Endothelial cell of umbilical vein (primary cell): ENCODE data around the gene SKAP1. TPM values are rescaled to one million over a fixed set of nuclear protein-coding genes. Genes with fewer than 3 reads are reported as not detected.

Experiments used
- Bru-seq: library from RNA; stranded (reverse); fragments of 400-500 nt; gene quantifications from one replicate; lab custom pipeline; 2021; lab: Mats Ljungman, UMichigan
- BruChase-seq, 2 experiments: library from RNA; stranded (reverse); fragments of 400-500 nt; gene quantifications; one replicate each; lab custom pipeline; 2021; lab: Mats Ljungman, UMichigan
- BruUV-seq: library from RNA; stranded (reverse); fragments of 400-500 nt; replicated peaks from 2 replicates; lab custom pipeline; 2021; lab: Mats Ljungman, UMichigan
- CTCF ChIA-PET: fragments of 300-600, 350-600 bp; sonication (Branson Sonifier 250); formaldehyde crosslinking; loops from one replicate; lab custom pipeline; 2021; ENCODE audit warnings: antibody characterized with exemption, inconsistent platforms; lab: Charles Lee
- POLR2A ChIA-PET: fragments of 300-600, 350-600 bp; sonication (Branson Sonifier 250); formaldehyde crosslinking; loops from one replicate; lab custom pipeline; 2021; ENCODE audit warnings: antibody characterized with exemption, inconsistent platforms; lab: Charles Lee
- DNase-seq: peaks from one replicate; pipeline ENCODE4 v3.0.0-alpha.2; 2011; ENCODE audit warnings: low read depth, low spot score
- FAIRE-seq: peaks from 2 replicates; lab custom pipeline; 2011; peaks lifted over from hg19 to GRCh38; lab: Jason Lieb, UNC
- H2AFZ ChIP-seq: 2 replicates; pipeline ENCODE4 v1.6.0; 2012; ENCODE audit warnings: low read depth, low read length, control low read depth, inconsistent platforms
- H3K27ac ChIP-seq: 2 replicates; pipeline ENCODE4 v1.5.1; 2011; ENCODE audit warnings: low read depth, mild to moderate bottlenecking, control low read depth, low read length, moderate library complexity; ENCODE audit not compliant: insufficient read depth
- H3K27me3 ChIP-seq, 2 experiments: 2 replicates each; pipeline versions ENCODE4 v1.6.0 to v1.6.1; 2011; ENCODE audit warnings: low read length in 2 of 2, mixed read lengths in 1 of 2; ENCODE audit not compliant: control insufficient read depth in 2 of 2, insufficient read depth in 2 of 2
- H3K36me3 ChIP-seq, 2 experiments: 2 replicates in 1 of 2; 3 replicates in 1 of 2; pipeline ENCODE4 v1.5.1; 2011; ENCODE audit warnings: low read length in 2 of 2, mild to moderate bottlenecking in 1 of 2, moderate library complexity in 1 of 2; ENCODE audit not compliant: control insufficient read depth in 2 of 2, insufficient read depth in 2 of 2; ENCODE audit errors: extremely low read depth in 1 of 2
- H3K4me1 ChIP-seq: 3 replicates; pipeline ENCODE4 v1.5.1; 2011; ENCODE audit warnings: mild to moderate bottlenecking, low read length; ENCODE audit not compliant: control insufficient read depth, insufficient read depth; ENCODE audit errors: extremely low read depth
- H3K4me2 ChIP-seq: 2 replicates; pipeline ENCODE4 v1.6.1; 2011; ENCODE audit warnings: low read length, control low read depth, mixed read lengths; ENCODE audit not compliant: insufficient read depth
- H3K4me3 ChIP-seq, 3 experiments: fragments of 200-600 bp in 1 of 3; sonication (generic), shearing (Covaris generic) in 1 of 3; replicated peaks in 1 of 3; 2 replicates each; pipeline ENCODE4 v1.5.1; 2011 to 2016; ENCODE audit warnings: control low read depth in 3 of 3, low read length in 3 of 3, mild to moderate bottlenecking in 2 of 3, inconsistent platforms in 1 of 3, low read depth in 1 of 3, moderate library complexity in 1 of 3; ENCODE audit not compliant: insufficient read depth in 1 of 3
- H3K79me2 ChIP-seq: 2 replicates; pipeline ENCODE4 v1.6.0; 2012; ENCODE audit warnings: low read length, inconsistent platforms; ENCODE audit not compliant: control insufficient read depth, insufficient read depth
- H3K9ac ChIP-seq: replicated peaks from 2 replicates; pipeline ENCODE3; 2011; ENCODE audit warnings: low read length, control low read depth; ENCODE audit not compliant: insufficient read depth; ENCODE audit errors: extremely low read depth
- H3K9me1 ChIP-seq: replicated peaks from 3 replicates; pipeline ENCODE4 v1.6.0; 2011; ENCODE audit warnings: mild to moderate bottlenecking, low read length; ENCODE audit not compliant: control insufficient read depth, insufficient read depth; ENCODE audit errors: extremely low read depth
- H3K9me3 ChIP-seq: replicated peaks from 2 replicates; pipeline ENCODE4 v1.5.1; 2012; ENCODE audit warnings: low read length, inconsistent platforms; ENCODE audit not compliant: control insufficient read depth, insufficient read depth
- H4K20me1 ChIP-seq: replicated peaks from 2 replicates; pipeline ENCODE3; 2011; ENCODE audit warnings: mild to moderate bottlenecking, low read length; ENCODE audit not compliant: control insufficient read depth, insufficient read depth; ENCODE audit errors: extremely low read depth
- EZH2 ChIP-seq: IDR thresholded peaks from 2 replicates; pipeline ENCODE4 v1.6.1; 2012; ENCODE audit warnings: borderline replicate concordance, low read depth, mild to moderate bottlenecking, moderate library complexity, low read length, inconsistent platforms; ENCODE audit not compliant: severe bottlenecking
- dilution Hi-C: fragments of 300-500 bp; cut with MboI; formaldehyde crosslinking; loops from one replicate; pipeline ENCODE4 v1.15.0; 2019; ENCODE audit warnings: low sequenced_read_pairs; ENCODE audit not compliant: extremely low pct_ligation_motif_present
- intact Hi-C: fragments of 100-400 bp; cut with micrococcal nuclease; formaldehyde crosslinking; loops from one replicate; pipeline ENCODE4 v1.10.0; 2022
- long read RNA-seq: library from polyadenylated mRNA; stranded (forward); transcript quantifications from one replicate; pipeline ENCODE4 v2.0.0, GENCODE V29; 2021
- polyA minus RNA-seq, 3 experiments: library from RNA; depleted of rRNA, polyadenylated mRNA; stranded (reverse); fragments of >200 nt; gene quantifications; 1 replicate in 1 of 3; 2 replicates in 2 of 3; pipeline ENCODE4 v1.2.3, GENCODE V29; 2011
- polyA plus RNA-seq, 4 experiments: library from polyadenylated mRNA; depleted of rRNA in 3 of 4; stranded (reverse) in 3 of 4; unstranded in 1 of 4; fragments of >200 nt; gene quantifications; 2 replicates each; pipeline versions ENCODE4 v1.2.1 to v1.2.3, GENCODE V29; 2011 to 2012; ENCODE audit warnings: missing spikeins in 1 of 4
- total RNA-seq: library from RNA; stranded (reverse); gene quantifications from 2 replicates; pipeline ENCODE4 v1.2.3, GENCODE V29; 2021
- TF ChIP-seq, protein P1 (sequence below): IDR thresholded peaks from 2 replicates; pipeline ENCODE4 v1.6.1; 2011; ENCODE audit not compliant: insufficient read depth, insufficient read length
- TF ChIP-seq, protein P2 (sequence below), 2 donors: IDR thresholded peaks; 1 replicate in 1 of 2; 2 replicates in 1 of 2; pipeline ENCODE4 v1.5.1; 2011; ENCODE audit warnings: low read length in 2 of 2, mild to moderate bottlenecking in 2 of 2, moderate library complexity in 2 of 2, control low read depth in 1 of 2, inconsistent platforms in 1 of 2, low read depth in 1 of 2; ENCODE audit not compliant: insufficient read depth in 1 of 2; ENCODE audit errors: extremely low read depth in 1 of 2

The SKAP1 gene
- total RNA-seq (0.51 and 0.75 TPM in 2 replicates), polyA plus RNA-seq (not detected in 2 replicates), polyA minus RNA-seq (not detected in 2 replicates), Bru-seq, nascent RNA (percentile 19 among the genes with signal in this experiment), BruChase-seq, experiment 1, labeled RNA remaining after a 6-hour chase (percentile 13 among the genes with signal in this experiment), BruChase-seq, experiment 2, labeled RNA remaining after a 2-hour chase (percentile 12 among the genes with signal in this experiment)
- polyA plus RNA-seq (2011; cell fraction: cytosol; rRNA removed): 0.10 TPM in 1 of 2 replicates, not detected in the other
- not detected in 2 replicates for polyA plus RNA-seq (2011; cell fraction: nucleus; rRNA removed)
- polyA plus RNA-seq (2012): 0.19 and 0.35 TPM in 2 replicates
- not detected for polyA minus RNA-seq (2011; cell fraction: cytosol; rRNA and poly(A)+ RNA removed)
- polyA minus RNA-seq (2011; cell fraction: nucleus; rRNA and poly(A)+ RNA removed): not detected in 2 replicates
- long read RNA-seq: 0 reads

DNA sequence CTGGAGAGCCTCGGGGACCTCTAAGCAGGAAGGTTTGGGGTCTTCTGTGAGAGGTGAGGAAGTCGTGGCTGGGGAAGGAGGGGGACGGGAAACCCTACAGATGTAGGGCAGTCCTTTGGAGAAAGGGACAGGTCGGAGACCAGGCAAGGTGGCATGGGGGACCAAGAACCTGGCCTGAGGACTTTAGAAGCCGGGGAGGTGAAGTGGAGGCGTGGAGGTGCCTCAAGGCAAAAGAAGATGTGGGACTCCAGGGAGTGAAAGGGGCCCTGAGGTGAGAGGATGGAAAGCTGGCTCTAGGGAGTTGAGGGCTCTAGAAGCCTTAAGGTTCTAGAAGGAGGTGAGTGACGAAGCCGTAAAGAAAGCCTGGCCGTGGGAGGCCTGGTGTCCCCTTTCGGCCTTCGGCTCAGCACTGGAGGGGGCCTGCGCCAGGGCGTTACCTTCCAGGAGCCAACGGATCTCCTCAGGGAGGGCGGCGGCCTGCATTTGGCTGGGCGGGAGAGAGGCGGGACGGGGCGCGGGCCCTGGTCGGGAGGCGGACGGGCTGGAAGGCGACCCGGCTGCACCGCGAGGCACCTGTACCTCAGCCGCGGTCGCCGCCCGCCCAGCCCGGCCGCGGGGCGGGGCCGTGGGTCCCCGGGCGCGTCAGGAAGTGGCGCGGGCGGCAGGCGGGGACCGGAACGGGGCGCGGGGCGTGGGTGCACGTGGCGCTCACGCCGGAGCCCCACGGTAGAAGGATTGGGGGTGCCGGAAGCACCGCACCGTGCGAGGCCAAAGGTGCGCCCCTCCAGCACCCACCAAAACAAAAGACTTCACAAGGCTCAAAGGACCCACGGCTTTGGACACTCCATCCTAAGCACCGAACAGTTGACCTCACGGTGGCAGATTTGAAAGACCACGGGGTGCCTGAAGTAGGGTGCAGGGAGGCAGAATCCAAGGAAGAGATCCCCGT lies at the start of gene SKAP1:
Gene SKAP1 (minus strand): TSS at position 577 of the 949 bp plus-strand sequence.
- H2AFZ ChIP-seq: peak within 1 kb of the TSS; percentile 18
- no peaks in the 10 kb centered on the region for H3K9me1 ChIP-seq
- no peak within 1 kb of the TSS for H3K9ac ChIP-seq
- no peak within 1 kb of the TSS for H3K27ac ChIP-seq
- intact Hi-C loops (no loop called here), dilution Hi-C loops (no loop called here)
- ChIA-PET POLR2A (no interaction called here), CTCF (no interaction called here)
- no peaks in the 10 kb centered on the region for H3K9me3 ChIP-seq
- DNase-seq (no peak), FAIRE-seq (no peak)
- peaks cover 12% of the 10 kb centered on the region for H3K4me1 ChIP-seq
- no peak within 1 kb of the TSS for H3K4me2 ChIP-seq
- BruUV-seq: no TSS peak
- H4K20me1 ChIP-seq: no peaks in the 10 kb centered on the region
- no peaks in the 10 kb centered on the region for H3K36me3 ChIP-seq
- H3K4me3 ChIP-seq: no peak within 1 kb of the TSS
- TF ChIP-seq, protein P1, sequence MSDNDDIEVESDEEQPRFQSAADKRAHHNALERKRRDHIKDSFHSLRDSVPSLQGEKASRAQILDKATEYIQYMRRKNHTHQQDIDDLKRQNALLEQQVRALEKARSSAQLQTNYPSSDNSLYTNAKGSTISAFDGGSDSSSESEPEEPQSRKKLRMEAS: no peak
- TF ChIP-seq EZH2: peak; percentile 53
- TF ChIP-seq, protein P2, sequence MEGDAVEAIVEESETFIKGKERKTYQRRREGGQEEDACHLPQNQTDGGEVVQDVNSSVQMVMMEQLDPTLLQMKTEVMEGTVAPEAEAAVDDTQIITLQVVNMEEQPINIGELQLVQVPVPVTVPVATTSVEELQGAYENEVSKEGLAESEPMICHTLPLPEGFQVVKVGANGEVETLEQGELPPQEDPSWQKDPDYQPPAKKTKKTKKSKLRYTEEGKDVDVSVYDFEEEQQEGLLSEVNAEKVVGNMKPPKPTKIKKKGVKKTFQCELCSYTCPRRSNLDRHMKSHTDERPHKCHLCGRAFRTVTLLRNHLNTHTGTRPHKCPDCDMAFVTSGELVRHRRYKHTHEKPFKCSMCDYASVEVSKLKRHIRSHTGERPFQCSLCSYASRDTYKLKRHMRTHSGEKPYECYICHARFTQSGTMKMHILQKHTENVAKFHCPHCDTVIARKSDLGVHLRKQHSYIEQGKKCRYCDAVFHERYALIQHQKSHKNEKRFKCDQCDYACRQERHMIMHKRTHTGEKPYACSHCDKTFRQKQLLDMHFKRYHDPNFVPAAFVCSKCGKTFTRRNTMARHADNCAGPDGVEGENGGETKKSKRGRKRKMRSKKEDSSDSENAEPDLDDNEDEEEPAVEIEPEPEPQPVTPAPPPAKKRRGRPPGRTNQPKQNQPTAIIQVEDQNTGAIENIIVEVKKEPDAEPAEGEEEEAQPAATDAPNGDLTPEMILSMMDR (IDR thresholded peaks at IDR 0.05; ENCODE audit: extremely low read depth in 1 of 2, insufficient read depth in 1 of 2, low read depth in 1 of 2, low read length in 2 of 2): no peak
- peaks cover 49 to 60% of the 10 kb centered on the region in 2 experiments for H3K27me3 ChIP-seq
- H3K79me2 ChIP-seq: no peaks in the 10 kb centered on the region
